Psoas muscle (tissue), 8 donors: ENCODE results near the gene CPT2. TPM values are rescaled to one million over a fixed set of nuclear protein-coding genes. Genes with fewer than 3 reads are reported as not detected.
"Not testable (repeated sequence)": the region's sequence is repeated elsewhere in the genome, so short reads cannot be mapped to it uniquely, and the experiment has no call there.

Experiments
- ATAC-seq, 4 donors: fragments of 200-7000 bp; cut with Tn5 transposase; one replicate each; pipeline ENCODE4 v1.9.1; 2020; ENCODE audit warnings: moderate library complexity in 3 of 4, mild to moderate bottlenecking in 2 of 4
- DNase-seq, 2 donors: peaks; one replicate each; pipeline ENCODE4 v3.0.0-alpha.2; 2020
- H3K27ac ChIP-seq: fragments of 200-600 bp; one replicate; pipeline ENCODE4 v1.8.0; 2022
- H3K27me3 ChIP-seq, 3 donors: fragments of 200-600 bp in 1 of 3; one replicate each; pipeline versions ENCODE4 v1.6.1 to v1.8.0; 2013 to 2022; ENCODE audit warnings: low read length in 2 of 3, mild to moderate bottlenecking in 2 of 3, moderate library complexity in 1 of 3; ENCODE audit not compliant: insufficient read depth in 3 of 3
- H3K36me3 ChIP-seq, 2 donors: fragments of 200-600 bp in 1 of 2; one replicate each; pipeline versions ENCODE4 v1.6.1 to v1.8.0; 2013 to 2022; ENCODE audit warnings: low read depth in 1 of 2, mild to moderate bottlenecking in 1 of 2, moderate library complexity in 1 of 2; ENCODE audit not compliant: insufficient read depth in 1 of 2
- H3K4me1 ChIP-seq: fragments of 200-600 bp; one replicate; pipeline ENCODE4 v1.8.0; 2022
- H3K4me3 ChIP-seq: fragments of 200-600 bp; one replicate; pipeline ENCODE4 v1.8.0; 2022; ENCODE audit warnings: mild to moderate bottlenecking
- H3K9me3 ChIP-seq: fragments of 200-600 bp; one replicate; pipeline ENCODE4 v1.8.0; 2022
- WGBS, 3 donors: extraction: QIAGEN DNeasy Blood & Tissue Kit; methylation state at CpG; one replicate each; pipeline versions ENCODE4 v1.1.6 to v1.1.7; 2013; 5-methylcytosine and 5-hydroxymethylcytosine counted together
- intact Hi-C, 2 donors: fragments of 100-400 bp; cut with DNase I; formaldehyde crosslinking; loops; one replicate each; pipeline versions ENCODE4 v1.11.0 to v1.14.2; 2022
- polyA plus RNA-seq, 3 donors: library from polyadenylated mRNA; stranded (reverse); fragments of 200-250 nt; gene quantifications; one replicate each; pipeline ENCODE4 v1.2.3, GENCODE V29; 2013
- total RNA-seq, 4 donors: library from RNA; stranded (reverse); fragmentation: NEBNext Ultra II Directional in 2 of 4; extraction: Animal tissue kit (Norgen Biotek cat#: 25700) in 2 of 4; gene quantifications; one replicate each; pipeline versions ENCODE4 v1.2.1 to v1.2.4, GENCODE V29; 2021 to 2023
- TF ChIP-seq, protein P1 (sequence below): fragments of 200-600 bp; IDR thresholded peaks from one replicate; pipeline ENCODE4 v1.8.0; 2022; ENCODE audit warnings: antibody characterized with exemption
- donor health status: healthy with polysubstance abuse.
- donor health status: DM: no; HTN: no; CAD: no; lungs with moderate emphysema.
- donor health status: Bipolar disorder and iron deficiency.
- donor health status: healthy.
- donor health status: DM: yes; HTN: yes; CAD: no.
- donor health status: DM: no; HTN: no; CAD: no.
- donor health status: DM: no; HTN: no; CAD: no.
- donor health status: DM: yes; HTN: yes; CAD: no.

CPT2 gene
- total and polyA plus RNA-seq, 7 donors, result 8.1 to 31.6 (median 18.7) TPM

DNA sequence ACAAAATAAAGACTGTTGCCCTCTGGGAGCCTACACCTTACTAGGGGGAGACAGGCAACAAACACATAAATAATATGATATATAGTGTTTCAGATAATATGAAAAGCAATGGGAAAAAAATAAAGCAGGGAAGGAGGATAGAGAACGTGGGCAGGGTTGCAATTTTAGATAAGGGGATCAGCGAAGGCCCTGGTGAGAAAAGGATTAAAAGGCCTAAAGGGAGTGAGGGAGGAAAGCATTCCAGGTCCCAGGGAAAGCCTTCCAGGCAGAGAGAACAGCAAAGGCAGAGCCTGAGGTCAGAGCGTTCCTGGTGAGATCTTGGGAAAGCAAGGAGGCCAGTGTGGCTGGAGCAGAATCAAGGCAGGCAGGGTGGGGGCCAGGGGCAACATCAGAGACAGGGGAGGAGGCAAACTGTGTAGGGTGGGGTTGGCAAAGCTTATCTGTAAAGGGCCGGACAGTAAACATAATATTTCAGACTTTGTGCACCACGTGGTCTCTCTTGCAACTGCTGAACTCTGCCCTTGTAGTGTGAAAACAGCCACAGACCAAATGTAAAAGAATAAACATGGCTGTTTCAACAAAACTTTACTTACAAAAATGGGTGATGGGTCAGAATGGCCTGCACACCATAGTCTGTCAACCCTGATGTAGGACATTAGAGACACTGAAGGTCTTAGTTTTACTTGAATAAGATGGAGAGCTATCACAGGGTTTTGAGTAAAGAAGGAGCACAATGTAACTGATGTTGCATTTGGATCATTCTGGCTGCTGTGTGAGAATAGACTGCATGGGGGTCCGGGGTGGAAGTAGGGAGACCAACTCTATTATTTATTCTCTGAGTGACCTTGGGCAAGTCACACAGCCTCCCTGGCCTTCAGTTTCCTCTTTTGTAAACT is 13.3 kb upstream of the CPT2 start:
- DNase-seq (peak in 1 of 2 donors; percentile 36), ATAC-seq (no peak)

GRCh38 chr1:53185955-53186297 is 10.7 kb upstream of the CPT2 start:
- DNase-seq, intact Hi-C loops, H3K27ac ChIP-seq: not testable (repeated sequence)

More for the DNA sequence above, 13.3 kb upstream of the CPT2 start:
- intact Hi-C loops, result no loop called here
- Histone ChIP-seq H3K9me3 (no peaks in the 10 kb centered on the region), H3K36me3 (no peaks in the 10 kb centered on the region), H3K27ac (no peak overlapping the region), H3K4me3 (no peak overlapping the region), H3K4me1 (no peaks in the 10 kb centered on the region), H3K27me3 (no peaks in the 10 kb centered on the region)
- 79 to 87% (median 84%) methylated on average over 6 of the region's 6 CpGs for WGBS, 3 donors
- TF ChIP-seq, protein P1, sequence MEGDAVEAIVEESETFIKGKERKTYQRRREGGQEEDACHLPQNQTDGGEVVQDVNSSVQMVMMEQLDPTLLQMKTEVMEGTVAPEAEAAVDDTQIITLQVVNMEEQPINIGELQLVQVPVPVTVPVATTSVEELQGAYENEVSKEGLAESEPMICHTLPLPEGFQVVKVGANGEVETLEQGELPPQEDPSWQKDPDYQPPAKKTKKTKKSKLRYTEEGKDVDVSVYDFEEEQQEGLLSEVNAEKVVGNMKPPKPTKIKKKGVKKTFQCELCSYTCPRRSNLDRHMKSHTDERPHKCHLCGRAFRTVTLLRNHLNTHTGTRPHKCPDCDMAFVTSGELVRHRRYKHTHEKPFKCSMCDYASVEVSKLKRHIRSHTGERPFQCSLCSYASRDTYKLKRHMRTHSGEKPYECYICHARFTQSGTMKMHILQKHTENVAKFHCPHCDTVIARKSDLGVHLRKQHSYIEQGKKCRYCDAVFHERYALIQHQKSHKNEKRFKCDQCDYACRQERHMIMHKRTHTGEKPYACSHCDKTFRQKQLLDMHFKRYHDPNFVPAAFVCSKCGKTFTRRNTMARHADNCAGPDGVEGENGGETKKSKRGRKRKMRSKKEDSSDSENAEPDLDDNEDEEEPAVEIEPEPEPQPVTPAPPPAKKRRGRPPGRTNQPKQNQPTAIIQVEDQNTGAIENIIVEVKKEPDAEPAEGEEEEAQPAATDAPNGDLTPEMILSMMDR, result no peak

DNA sequence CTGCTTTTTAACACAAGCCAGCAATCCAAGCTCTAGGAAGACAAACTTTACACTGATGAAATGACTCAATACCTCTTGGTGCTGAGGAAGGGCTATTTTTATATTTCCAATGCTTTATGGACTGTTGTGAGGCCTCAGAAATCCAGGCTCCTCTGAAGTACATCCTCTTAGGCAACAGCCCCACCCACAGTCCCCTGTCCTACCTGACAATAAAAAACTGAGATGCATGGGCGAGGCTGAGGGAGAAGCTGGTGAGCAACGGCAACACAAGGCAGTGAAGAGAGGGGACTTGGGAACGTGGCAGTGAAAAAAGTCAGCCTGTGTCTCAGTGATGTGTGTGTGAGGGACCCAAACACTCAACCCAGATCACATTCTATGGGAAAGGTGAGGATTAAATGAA is 10.1 kb upstream of the CPT2 start:
- H3K4me1 ChIP-seq, result no peaks in the 10 kb centered on the region
- no peaks in the 10 kb centered on the region for H3K9me3 ChIP-seq
- no peaks in the 10 kb centered on the region for H3K36me3 ChIP-seq
- 73 to 75% (median 75%) methylated on average over 3 of the region's 3 CpGs for WGBS, 3 donors
- intact Hi-C loops, result no loop called here
- DNase-seq (no peak), ATAC-seq (no peak)
- TF ChIP-seq, protein P1, result no peak
- H3K4me3 ChIP-seq, result no peak overlapping the region
- H3K27ac ChIP-seq, result no peak overlapping the region
- no peaks in the 10 kb centered on the region for H3K27me3 ChIP-seq

More at GRCh38 chr1:53185955-53186297, 10.7 kb upstream of the CPT2 start:
- not testable (repeated sequence) for H3K27me3 ChIP-seq, H3K9me3 ChIP-seq, H3K36me3 ChIP-seq, ATAC-seq, H3K4me3 ChIP-seq, H3K4me1 ChIP-seq
- WGBS, 3 donors, result 79 to 88% (median 85%) methylated on average over 2 of the region's 2 CpGs

- no peak for ATAC-seq
- no peaks in the 10 kb centered on the region for H3K4me1 ChIP-seq
- no peaks in the 10 kb centered on the region for H3K9me3 ChIP-seq
- intact Hi-C loops, result no loop called here
- TF ChIP-seq, protein P1, result no peak
- H3K27ac ChIP-seq, result no peak overlapping the region
- no peaks in the 10 kb centered on the region for H3K36me3 ChIP-seq
- no peaks in the 10 kb centered on the region for H3K27me3 ChIP-seq
- no peak for DNase-seq
- 71 to 90% (median 81%) methylated on average over 1 of the region's 1 CpG for WGBS, 3 donors
- H3K4me3 ChIP-seq, result no peak overlapping the region
These were observed 9.2 kb upstream of the CPT2 start for GRCh38 chr1:53187401-53187800.

- 86 to 89% (median 89%) methylated on average over 4 of the region's 4 CpGs for whole genome bisulfite sequencing, 3 donors
- TF ChIP-seq, protein P1, result no peak
- Histone ChIP-seq H3K4me1 (no peaks in the 10 kb centered on the region), H3K36me3 (no peaks in the 10 kb centered on the region), H3K4me3 (no peak overlapping the region), H3K27me3 (no peaks in the 10 kb centered on the region), H3K9me3 (no peaks in the 10 kb centered on the region), H3K27ac (no peak overlapping the region)
- no peak for ATAC-seq
- no peak for DNase-seq
- intact Hi-C loops, result no loop called here
These were observed 8.5 kb upstream of the CPT2 start for GRCh38 chr1:53188099-53188498.
